WTC11 (cell line): ENCODE data around the gene KCMF1. TPM values are rescaled to one million over a fixed set of nuclear protein-coding genes. Genes with fewer than 3 reads are reported as not detected.

ENCODE experiments used
- CBFB ChIP-seq: sonication (generic); formaldehyde crosslinking; IDR thresholded peaks from 2 replicates; pipeline ENCODE4 v1.8.1; 2022; ENCODE audit warnings: mild to moderate bottlenecking, low read depth, missing genetic modification reagents
- FOXP1 ChIP-seq: sonication (generic); formaldehyde crosslinking; IDR thresholded peaks from 2 replicates; pipeline ENCODE4 v1.8.0; 2022; ENCODE audit warnings: missing genetic modification reagents, mild to moderate bottlenecking, moderate library complexity, borderline replicate concordance
- GRHL2 ChIP-seq: fragments of 250-450 bp; sonication (Bioruptor Pico); IDR thresholded peaks from 2 replicates; pipeline ENCODE4 v1.8.0; 2022; ENCODE audit warnings: mild to moderate bottlenecking, moderate library complexity; ENCODE audit not compliant: insufficient replicate concordance, severe bottlenecking
- KAT7 ChIP-seq: sonication (generic); formaldehyde crosslinking; IDR thresholded peaks from 2 replicates; pipeline ENCODE4 v1.8.1; 2023; ENCODE audit warnings: missing genetic modification reagents, mild to moderate bottlenecking, borderline replicate concordance
- MYBL2 ChIP-seq: sonication (generic); formaldehyde crosslinking; IDR thresholded peaks from 2 replicates; pipeline ENCODE4 v1.8.1; 2023; ENCODE audit warnings: mild to moderate bottlenecking, moderate library complexity, missing genetic modification reagents
- NFE2L1 ChIP-seq: sonication (generic); formaldehyde crosslinking; IDR thresholded peaks from 2 replicates; pipeline ENCODE4 v1.8.1; 2023; ENCODE audit warnings: missing genetic modification reagents
- PRRX2 ChIP-seq: fragments of 250-450 bp; sonication (Bioruptor Pico); IDR thresholded peaks from 2 replicates; pipeline ENCODE4 v1.8.0; 2021; ENCODE audit warnings: mild to moderate bottlenecking
- SOX15 ChIP-seq: fragments of 250-450 bp; sonication (Bioruptor Pico); IDR thresholded peaks from 2 replicates; pipeline ENCODE4 v1.9.0; 2021; ENCODE audit warnings: mild to moderate bottlenecking
- SP1 ChIP-seq: sonication (generic); formaldehyde crosslinking; conservative IDR thresholded peaks from 2 replicates; pipeline ENCODE4 v1.8.1; 2022; ENCODE audit warnings: missing genetic modification reagents
- ZNF263 ChIP-seq: sonication (generic); formaldehyde crosslinking; IDR thresholded peaks from 2 replicates; pipeline ENCODE4 v1.8.1; 2022; ENCODE audit warnings: low read depth, mild to moderate bottlenecking, moderate library complexity, missing genetic modification reagents
- total RNA-seq: library from RNA; stranded (reverse); gene quantifications from 3 replicates; pipeline ENCODE4 v1.2.3, GENCODE V29; 2021
- TF ChIP-seq, protein P1 (sequence below): fragments of 250-450 bp; sonication (Bioruptor Pico); IDR thresholded peaks from 2 replicates; pipeline ENCODE4 v1.9.0; 2021; ENCODE audit warnings: mild to moderate bottlenecking, borderline replicate concordance
- TF ChIP-seq, protein P2 (sequence below): sonication (generic); formaldehyde crosslinking; IDR thresholded peaks from 2 replicates; pipeline ENCODE4 v1.8.0; 2023; ENCODE audit warnings: missing genetic modification reagents, mild to moderate bottlenecking, borderline replicate concordance
- TF ChIP-seq, protein P3 (sequence below): fragments of 250-450 bp; sonication (Bioruptor Pico); IDR thresholded peaks from 2 replicates; pipeline ENCODE4 v1.9.0; 2021; ENCODE audit warnings: moderate library complexity, mild to moderate bottlenecking, inconsistent platforms, borderline replicate concordance
- TF ChIP-seq, protein P4 (sequence below): sonication (generic); formaldehyde crosslinking; IDR thresholded peaks from 2 replicates; pipeline ENCODE4 v1.8.1; 2023; ENCODE audit warnings: mild to moderate bottlenecking, missing genetic modification reagents
- TF ChIP-seq, protein P5 (sequence below): sonication (generic); formaldehyde crosslinking; IDR thresholded peaks from 2 replicates; pipeline ENCODE4 v1.8.1; 2023; ENCODE audit warnings: mild to moderate bottlenecking, moderate library complexity, missing genetic modification reagents
- TF ChIP-seq, protein P6 (sequence below): sonication (generic); formaldehyde crosslinking; IDR thresholded peaks from 2 replicates; pipeline ENCODE4 v1.8.1; 2023; ENCODE audit warnings: mild to moderate bottlenecking, missing genetic modification reagents
- TF ChIP-seq, protein P7 (sequence below): sonication (generic); formaldehyde crosslinking; conservative IDR thresholded peaks from 2 replicates; pipeline ENCODE4 v1.8.1; 2023; ENCODE audit warnings: mild to moderate bottlenecking, low read depth, missing genetic modification reagents, moderate library complexity

KCMF1 gene
- total RNA-seq, 1 experiment from 2014 or later = 117 TPM

DNA sequence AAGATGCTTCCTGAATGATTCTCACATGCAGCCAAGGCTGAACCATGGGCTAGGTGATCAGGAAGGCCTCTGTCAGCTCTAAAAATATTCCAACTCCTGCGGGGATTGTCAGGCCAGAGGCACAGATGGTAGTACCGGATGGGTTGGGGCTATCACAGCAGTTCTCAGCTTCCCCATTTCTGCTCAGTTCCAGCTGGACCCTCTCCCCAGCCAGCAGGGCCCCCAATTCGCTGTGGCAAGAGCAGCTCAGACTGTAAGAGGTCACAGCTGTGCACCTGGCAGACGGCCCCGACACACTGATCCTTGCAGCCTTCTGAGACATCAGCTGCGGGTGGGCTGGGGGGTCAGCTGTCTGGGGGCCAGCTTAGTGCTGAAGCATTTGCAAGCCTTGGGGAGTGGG is 118.6 kb downstream of the KCMF1 start (continued):
- TF ChIP-seq, protein P1, sequence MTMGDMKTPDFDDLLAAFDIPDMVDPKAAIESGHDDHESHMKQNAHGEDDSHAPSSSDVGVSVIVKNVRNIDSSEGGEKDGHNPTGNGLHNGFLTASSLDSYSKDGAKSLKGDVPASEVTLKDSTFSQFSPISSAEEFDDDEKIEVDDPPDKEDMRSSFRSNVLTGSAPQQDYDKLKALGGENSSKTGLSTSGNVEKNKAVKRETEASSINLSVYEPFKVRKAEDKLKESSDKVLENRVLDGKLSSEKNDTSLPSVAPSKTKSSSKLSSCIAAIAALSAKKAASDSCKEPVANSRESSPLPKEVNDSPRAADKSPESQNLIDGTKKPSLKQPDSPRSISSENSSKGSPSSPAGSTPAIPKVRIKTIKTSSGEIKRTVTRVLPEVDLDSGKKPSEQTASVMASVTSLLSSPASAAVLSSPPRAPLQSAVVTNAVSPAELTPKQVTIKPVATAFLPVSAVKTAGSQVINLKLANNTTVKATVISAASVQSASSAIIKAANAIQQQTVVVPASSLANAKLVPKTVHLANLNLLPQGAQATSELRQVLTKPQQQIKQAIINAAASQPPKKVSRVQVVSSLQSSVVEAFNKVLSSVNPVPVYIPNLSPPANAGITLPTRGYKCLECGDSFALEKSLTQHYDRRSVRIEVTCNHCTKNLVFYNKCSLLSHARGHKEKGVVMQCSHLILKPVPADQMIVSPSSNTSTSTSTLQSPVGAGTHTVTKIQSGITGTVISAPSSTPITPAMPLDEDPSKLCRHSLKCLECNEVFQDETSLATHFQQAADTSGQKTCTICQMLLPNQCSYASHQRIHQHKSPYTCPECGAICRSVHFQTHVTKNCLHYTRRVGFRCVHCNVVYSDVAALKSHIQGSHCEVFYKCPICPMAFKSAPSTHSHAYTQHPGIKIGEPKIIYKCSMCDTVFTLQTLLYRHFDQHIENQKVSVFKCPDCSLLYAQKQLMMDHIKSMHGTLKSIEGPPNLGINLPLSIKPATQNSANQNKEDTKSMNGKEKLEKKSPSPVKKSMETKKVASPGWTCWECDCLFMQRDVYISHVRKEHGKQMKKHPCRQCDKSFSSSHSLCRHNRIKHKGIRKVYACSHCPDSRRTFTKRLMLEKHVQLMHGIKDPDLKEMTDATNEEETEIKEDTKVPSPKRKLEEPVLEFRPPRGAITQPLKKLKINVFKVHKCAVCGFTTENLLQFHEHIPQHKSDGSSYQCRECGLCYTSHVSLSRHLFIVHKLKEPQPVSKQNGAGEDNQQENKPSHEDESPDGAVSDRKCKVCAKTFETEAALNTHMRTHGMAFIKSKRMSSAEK (CRISPR knock-in tag) = no peak
- TF ChIP-seq, protein P2, sequence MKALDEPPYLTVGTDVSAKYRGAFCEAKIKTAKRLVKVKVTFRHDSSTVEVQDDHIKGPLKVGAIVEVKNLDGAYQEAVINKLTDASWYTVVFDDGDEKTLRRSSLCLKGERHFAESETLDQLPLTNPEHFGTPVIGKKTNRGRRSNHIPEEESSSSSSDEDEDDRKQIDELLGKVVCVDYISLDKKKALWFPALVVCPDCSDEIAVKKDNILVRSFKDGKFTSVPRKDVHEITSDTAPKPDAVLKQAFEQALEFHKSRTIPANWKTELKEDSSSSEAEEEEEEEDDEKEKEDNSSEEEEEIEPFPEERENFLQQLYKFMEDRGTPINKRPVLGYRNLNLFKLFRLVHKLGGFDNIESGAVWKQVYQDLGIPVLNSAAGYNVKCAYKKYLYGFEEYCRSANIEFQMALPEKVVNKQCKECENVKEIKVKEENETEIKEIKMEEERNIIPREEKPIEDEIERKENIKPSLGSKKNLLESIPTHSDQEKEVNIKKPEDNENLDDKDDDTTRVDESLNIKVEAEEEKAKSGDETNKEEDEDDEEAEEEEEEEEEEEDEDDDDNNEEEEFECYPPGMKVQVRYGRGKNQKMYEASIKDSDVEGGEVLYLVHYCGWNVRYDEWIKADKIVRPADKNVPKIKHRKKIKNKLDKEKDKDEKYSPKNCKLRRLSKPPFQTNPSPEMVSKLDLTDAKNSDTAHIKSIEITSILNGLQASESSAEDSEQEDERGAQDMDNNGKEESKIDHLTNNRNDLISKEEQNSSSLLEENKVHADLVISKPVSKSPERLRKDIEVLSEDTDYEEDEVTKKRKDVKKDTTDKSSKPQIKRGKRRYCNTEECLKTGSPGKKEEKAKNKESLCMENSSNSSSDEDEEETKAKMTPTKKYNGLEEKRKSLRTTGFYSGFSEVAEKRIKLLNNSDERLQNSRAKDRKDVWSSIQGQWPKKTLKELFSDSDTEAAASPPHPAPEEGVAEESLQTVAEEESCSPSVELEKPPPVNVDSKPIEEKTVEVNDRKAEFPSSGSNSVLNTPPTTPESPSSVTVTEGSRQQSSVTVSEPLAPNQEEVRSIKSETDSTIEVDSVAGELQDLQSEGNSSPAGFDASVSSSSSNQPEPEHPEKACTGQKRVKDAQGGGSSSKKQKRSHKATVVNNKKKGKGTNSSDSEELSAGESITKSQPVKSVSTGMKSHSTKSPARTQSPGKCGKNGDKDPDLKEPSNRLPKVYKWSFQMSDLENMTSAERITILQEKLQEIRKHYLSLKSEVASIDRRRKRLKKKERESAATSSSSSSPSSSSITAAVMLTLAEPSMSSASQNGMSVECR (CRISPR knock-in tag) = no peak
- TF ChIP-seq KAT7 (CRISPR knock-in tag) (no peak), SOX15 (no peak), NFE2L1 (CRISPR knock-in tag) (no peak), ZNF263 (CRISPR knock-in tag) (no peak), PRRX2 (CRISPR knock-in tag) (no peak), GRHL2 (no peak), SP1 (0 out of 2 replicates have a peak, but pooled peaks have one; percentile 22), MYBL2 (CRISPR knock-in tag) (no peak), CBFB (CRISPR knock-in tag) (no peak), FOXP1 (CRISPR knock-in tag) (peak; percentile 41; the same call in 1 of the 2 replicates)
- TF ChIP-seq, protein P3, sequence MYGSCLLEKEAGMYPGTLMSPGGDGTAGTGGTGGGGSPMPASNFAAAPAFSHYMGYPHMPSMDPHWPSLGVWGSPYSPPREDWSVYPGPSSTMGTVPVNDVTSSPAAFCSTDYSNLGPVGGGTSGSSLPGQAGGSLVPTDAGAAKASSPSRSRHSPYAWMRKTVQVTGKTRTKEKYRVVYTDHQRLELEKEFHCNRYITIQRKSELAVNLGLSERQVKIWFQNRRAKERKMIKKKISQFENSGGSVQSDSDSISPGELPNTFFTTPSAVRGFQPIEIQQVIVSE (CRISPR knock-in tag) = no peak
- TF ChIP-seq, protein P4, sequence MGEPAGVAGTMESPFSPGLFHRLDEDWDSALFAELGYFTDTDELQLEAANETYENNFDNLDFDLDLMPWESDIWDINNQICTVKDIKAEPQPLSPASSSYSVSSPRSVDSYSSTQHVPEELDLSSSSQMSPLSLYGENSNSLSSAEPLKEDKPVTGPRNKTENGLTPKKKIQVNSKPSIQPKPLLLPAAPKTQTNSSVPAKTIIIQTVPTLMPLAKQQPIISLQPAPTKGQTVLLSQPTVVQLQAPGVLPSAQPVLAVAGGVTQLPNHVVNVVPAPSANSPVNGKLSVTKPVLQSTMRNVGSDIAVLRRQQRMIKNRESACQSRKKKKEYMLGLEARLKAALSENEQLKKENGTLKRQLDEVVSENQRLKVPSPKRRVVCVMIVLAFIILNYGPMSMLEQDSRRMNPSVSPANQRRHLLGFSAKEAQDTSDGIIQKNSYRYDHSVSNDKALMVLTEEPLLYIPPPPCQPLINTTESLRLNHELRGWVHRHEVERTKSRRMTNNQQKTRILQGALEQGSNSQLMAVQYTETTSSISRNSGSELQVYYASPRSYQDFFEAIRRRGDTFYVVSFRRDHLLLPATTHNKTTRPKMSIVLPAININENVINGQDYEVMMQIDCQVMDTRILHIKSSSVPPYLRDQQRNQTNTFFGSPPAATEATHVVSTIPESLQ (CRISPR knock-in tag) = no peak
- TF ChIP-seq, protein P5, sequence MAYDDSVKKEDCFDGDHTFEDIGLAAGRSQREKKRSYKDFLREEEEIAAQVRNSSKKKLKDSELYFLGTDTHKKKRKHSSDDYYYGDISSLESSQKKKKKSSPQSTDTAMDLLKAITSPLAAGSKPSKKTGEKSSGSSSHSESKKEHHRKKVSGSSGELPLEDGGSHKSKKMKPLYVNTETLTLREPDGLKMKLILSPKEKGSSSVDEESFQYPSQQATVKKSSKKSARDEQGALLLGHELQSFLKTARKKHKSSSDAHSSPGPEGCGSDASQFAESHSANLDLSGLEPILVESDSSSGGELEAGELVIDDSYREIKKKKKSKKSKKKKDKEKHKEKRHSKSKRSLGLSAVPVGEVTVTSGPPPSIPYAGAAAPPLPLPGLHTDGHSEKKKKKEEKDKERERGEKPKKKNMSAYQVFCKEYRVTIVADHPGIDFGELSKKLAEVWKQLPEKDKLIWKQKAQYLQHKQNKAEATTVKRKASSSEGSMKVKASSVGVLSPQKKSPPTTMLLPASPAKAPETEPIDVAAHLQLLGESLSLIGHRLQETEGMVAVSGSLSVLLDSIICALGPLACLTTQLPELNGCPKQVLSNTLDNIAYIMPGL (CRISPR knock-in tag) = no peak
- TF ChIP-seq, protein P6, sequence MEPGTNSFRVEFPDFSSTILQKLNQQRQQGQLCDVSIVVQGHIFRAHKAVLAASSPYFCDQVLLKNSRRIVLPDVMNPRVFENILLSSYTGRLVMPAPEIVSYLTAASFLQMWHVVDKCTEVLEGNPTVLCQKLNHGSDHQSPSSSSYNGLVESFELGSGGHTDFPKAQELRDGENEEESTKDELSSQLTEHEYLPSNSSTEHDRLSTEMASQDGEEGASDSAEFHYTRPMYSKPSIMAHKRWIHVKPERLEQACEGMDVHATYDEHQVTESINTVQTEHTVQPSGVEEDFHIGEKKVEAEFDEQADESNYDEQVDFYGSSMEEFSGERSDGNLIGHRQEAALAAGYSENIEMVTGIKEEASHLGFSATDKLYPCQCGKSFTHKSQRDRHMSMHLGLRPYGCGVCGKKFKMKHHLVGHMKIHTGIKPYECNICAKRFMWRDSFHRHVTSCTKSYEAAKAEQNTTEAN = 0 out of 2 replicates have a peak, but pooled peaks have one; percentile 57
- TF ChIP-seq, protein P7, sequence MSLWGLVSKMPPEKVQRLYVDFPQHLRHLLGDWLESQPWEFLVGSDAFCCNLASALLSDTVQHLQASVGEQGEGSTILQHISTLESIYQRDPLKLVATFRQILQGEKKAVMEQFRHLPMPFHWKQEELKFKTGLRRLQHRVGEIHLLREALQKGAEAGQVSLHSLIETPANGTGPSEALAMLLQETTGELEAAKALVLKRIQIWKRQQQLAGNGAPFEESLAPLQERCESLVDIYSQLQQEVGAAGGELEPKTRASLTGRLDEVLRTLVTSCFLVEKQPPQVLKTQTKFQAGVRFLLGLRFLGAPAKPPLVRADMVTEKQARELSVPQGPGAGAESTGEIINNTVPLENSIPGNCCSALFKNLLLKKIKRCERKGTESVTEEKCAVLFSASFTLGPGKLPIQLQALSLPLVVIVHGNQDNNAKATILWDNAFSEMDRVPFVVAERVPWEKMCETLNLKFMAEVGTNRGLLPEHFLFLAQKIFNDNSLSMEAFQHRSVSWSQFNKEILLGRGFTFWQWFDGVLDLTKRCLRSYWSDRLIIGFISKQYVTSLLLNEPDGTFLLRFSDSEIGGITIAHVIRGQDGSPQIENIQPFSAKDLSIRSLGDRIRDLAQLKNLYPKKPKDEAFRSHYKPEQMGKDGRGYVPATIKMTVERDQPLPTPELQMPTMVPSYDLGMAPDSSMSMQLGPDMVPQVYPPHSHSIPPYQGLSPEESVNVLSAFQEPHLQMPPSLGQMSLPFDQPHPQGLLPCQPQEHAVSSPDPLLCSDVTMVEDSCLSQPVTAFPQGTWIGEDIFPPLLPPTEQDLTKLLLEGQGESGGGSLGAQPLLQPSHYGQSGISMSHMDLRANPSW (CRISPR knock-in tag) = no peak
